ENCODE data around the gene OR10C1.
A peak's percentile ranks its signal among the peaks of the same experiment; 100 is the strongest.

DNA sequence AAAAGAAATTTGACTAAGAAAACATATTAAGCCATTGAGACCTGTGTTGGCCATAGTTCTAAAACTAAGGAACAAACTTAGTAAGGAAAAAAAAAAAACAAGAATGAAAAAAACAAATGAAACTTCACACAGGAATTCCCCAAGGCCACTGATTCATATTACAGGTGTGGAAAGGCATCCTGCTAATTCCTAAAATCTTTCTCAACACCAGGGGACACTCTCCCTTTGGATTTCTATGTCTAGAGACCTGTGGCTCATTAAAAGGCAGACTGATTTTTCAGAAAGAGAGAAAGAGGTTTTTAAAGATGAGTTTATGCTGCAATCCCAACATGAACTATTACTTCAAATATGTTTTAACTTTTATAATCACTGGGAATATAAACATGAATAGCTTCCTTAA, 24.5 kb upstream of the OR10C1 start, which contains the start of gene OR12D1:
- TF ChIP-seq, protein P1, sequence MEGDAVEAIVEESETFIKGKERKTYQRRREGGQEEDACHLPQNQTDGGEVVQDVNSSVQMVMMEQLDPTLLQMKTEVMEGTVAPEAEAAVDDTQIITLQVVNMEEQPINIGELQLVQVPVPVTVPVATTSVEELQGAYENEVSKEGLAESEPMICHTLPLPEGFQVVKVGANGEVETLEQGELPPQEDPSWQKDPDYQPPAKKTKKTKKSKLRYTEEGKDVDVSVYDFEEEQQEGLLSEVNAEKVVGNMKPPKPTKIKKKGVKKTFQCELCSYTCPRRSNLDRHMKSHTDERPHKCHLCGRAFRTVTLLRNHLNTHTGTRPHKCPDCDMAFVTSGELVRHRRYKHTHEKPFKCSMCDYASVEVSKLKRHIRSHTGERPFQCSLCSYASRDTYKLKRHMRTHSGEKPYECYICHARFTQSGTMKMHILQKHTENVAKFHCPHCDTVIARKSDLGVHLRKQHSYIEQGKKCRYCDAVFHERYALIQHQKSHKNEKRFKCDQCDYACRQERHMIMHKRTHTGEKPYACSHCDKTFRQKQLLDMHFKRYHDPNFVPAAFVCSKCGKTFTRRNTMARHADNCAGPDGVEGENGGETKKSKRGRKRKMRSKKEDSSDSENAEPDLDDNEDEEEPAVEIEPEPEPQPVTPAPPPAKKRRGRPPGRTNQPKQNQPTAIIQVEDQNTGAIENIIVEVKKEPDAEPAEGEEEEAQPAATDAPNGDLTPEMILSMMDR (IDR thresholded peaks at IDR 0.05): peak in 1 of 4 experiments; percentile 8
- no peak for TF ChIP-seq POLR2A (IDR thresholded peaks at IDR 0.05)

Measured in gastroesophageal sphincter (tissue), 3 donors.